ENCODE measurements around the gene ARPC5.

GRCh38 chr1:183630748-183631147 is 4.8 kb downstream of the ARPC5 start:
- TF ChIP-seq CTCF (IDR thresholded peaks at IDR 0.05; ENCODE audit: control extremely low read depth in 1 of 3, insufficient read depth in 1 of 3, low read depth in 1 of 3, low read length in 3 of 3) (no peak), RFX5 (IDR thresholded peaks at IDR 0.05; ENCODE audit: borderline replicate concordance, low read depth, low read length) (no peak), TBP (IDR thresholded peaks at IDR 0.05; ENCODE audit: low read depth, low read length) (no peak), SIX5 (IDR thresholded peaks at IDR 0.05; ENCODE audit: low read depth, low read length) (no peak), MAX (IDR thresholded peaks at IDR 0.05) (no peak), E2F6 (IDR thresholded peaks at IDR 0.05) (no peak), TAF1 (IDR thresholded peaks at IDR 0.05; ENCODE audit: low read depth, low read length) (no peak), NANOG (IDR thresholded peaks at IDR 0.05; ENCODE audit: insufficient read depth, low read depth, low read length, poor library complexity, severe bottlenecking) (no peak), JUND (IDR thresholded peaks at IDR 0.05; ENCODE audit: low read length) (no peak), CEBPB (IDR thresholded peaks at IDR 0.05; ENCODE audit: low read depth, low read length) (no peak), POU5F1 (IDR thresholded peaks at IDR 0.05; ENCODE audit: low read depth, low read length) (no peak), EZH2 (IDR thresholded peaks at IDR 0.05; ENCODE audit: low read depth, low read length, severe bottlenecking) (no peak), SIN3A (conservative IDR thresholded peaks at IDR 0.05 in 1 of 2, IDR thresholded peaks at IDR 0.05 in 1 of 2; ENCODE audit: low read depth in 1 of 2, low read length in 2 of 2) (no peak)
